Measurements from ENCODE around the gene HOXA9. TPM values are rescaled to one million over a fixed set of nuclear protein-coding genes. Genes with fewer than 3 reads are reported as not detected.
A peak's percentile ranks its signal among the peaks of the same experiment; 100 is the strongest.

Gene HOXA9
- total RNA-seq, 2 experiments from 2014 or later: not detected

GRCh38 chr7:27211764-27212204 is 46.4 kb upstream of the HOXA9 start:
- Histone ChIP-seq H3K9me3 (ENCODE audit: low read length) (no peaks in the 10 kb centered on the region), H2AFZ (ENCODE audit: low read length) (no peak overlapping the region), H4K20me1 (ENCODE audit: insufficient read depth, low read length) (no peaks in the 10 kb centered on the region), H3K9me2 (ENCODE audit: insufficient read depth, low read length) (no peaks in the 10 kb centered on the region), H3K79me2 (ENCODE audit: insufficient read depth, low read depth, low read length) (no peaks in the 10 kb centered on the region), H3K4me3 (ENCODE audit: low read depth, low read length, poor library complexity, severe bottlenecking) (no peak overlapping the region), H3K4me2 (ENCODE audit: low read length) (no peak overlapping the region), H3K4me1 (ENCODE audit: insufficient read depth, low read length, poor library complexity, severe bottlenecking) (no peaks in the 10 kb centered on the region), H3K36me3 (ENCODE audit: insufficient read depth, low read length) (no peaks in the 10 kb centered on the region), H3K27ac (ENCODE audit: low read depth, low read length, poor library complexity, severe bottlenecking) (no peak overlapping the region)
- intact Hi-C loops (cut with micrococcal nuclease; ENCODE audit: unreplicated experiment): no loop called here
- no TSS peak for BruUV-seq (replicated peaks)
- TF ChIP-seq, protein P1, sequence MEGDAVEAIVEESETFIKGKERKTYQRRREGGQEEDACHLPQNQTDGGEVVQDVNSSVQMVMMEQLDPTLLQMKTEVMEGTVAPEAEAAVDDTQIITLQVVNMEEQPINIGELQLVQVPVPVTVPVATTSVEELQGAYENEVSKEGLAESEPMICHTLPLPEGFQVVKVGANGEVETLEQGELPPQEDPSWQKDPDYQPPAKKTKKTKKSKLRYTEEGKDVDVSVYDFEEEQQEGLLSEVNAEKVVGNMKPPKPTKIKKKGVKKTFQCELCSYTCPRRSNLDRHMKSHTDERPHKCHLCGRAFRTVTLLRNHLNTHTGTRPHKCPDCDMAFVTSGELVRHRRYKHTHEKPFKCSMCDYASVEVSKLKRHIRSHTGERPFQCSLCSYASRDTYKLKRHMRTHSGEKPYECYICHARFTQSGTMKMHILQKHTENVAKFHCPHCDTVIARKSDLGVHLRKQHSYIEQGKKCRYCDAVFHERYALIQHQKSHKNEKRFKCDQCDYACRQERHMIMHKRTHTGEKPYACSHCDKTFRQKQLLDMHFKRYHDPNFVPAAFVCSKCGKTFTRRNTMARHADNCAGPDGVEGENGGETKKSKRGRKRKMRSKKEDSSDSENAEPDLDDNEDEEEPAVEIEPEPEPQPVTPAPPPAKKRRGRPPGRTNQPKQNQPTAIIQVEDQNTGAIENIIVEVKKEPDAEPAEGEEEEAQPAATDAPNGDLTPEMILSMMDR (conservative IDR thresholded peaks at IDR 0.05; ENCODE audit: low read length): no peak
- DNase-seq (ENCODE audit: low spot score): no peak
- POLR2A ChIA-PET: no interaction called here
- CTCF ChIA-PET (ENCODE audit: unreplicated experiment): no interaction called here

- intact Hi-C loops (cut with micrococcal nuclease; ENCODE audit: unreplicated experiment): no loop called here
- no peak overlapping the region for H3K4me3 ChIP-seq (ENCODE audit: low read depth, low read length, poor library complexity, severe bottlenecking)
- BruUV-seq (replicated peaks): no TSS peak
- no peak overlapping the region for H3K27ac ChIP-seq (ENCODE audit: low read depth, low read length, poor library complexity, severe bottlenecking)
- DNase-seq (ENCODE audit: low spot score): no peak
- no peaks in the 10 kb centered on the region for H3K9me2 ChIP-seq (ENCODE audit: insufficient read depth, low read length)
- no peak overlapping the region for H2AFZ ChIP-seq (ENCODE audit: low read length)
- ChIA-PET CTCF (ENCODE audit: unreplicated experiment) (no interaction called here), POLR2A (no interaction called here)
- H3K4me1 ChIP-seq (ENCODE audit: insufficient read depth, low read length, poor library complexity, severe bottlenecking): no peaks in the 10 kb centered on the region
- H3K9me3 ChIP-seq (ENCODE audit: low read length): no peaks in the 10 kb centered on the region
- no peaks in the 10 kb centered on the region for H4K20me1 ChIP-seq (ENCODE audit: insufficient read depth, low read length)
- TF ChIP-seq, protein P1 (conservative IDR thresholded peaks at IDR 0.05; ENCODE audit: low read length): no peak
- no peak for TF ChIP-seq EZH2phosphoT487 (IDR thresholded peaks at IDR 0.05; ENCODE audit: borderline replicate concordance, low read depth, low read length)
- H3K36me3 ChIP-seq (ENCODE audit: insufficient read depth, low read length): no peaks in the 10 kb centered on the region
- H3K79me2 ChIP-seq (ENCODE audit: insufficient read depth, low read depth, low read length): no peaks in the 10 kb centered on the region
- H3K4me2 ChIP-seq (ENCODE audit: low read length): no peak overlapping the region
Observed at GRCh38 chr7:27211084-27211446, 45.7 kb upstream of the HOXA9 start.

DNA sequence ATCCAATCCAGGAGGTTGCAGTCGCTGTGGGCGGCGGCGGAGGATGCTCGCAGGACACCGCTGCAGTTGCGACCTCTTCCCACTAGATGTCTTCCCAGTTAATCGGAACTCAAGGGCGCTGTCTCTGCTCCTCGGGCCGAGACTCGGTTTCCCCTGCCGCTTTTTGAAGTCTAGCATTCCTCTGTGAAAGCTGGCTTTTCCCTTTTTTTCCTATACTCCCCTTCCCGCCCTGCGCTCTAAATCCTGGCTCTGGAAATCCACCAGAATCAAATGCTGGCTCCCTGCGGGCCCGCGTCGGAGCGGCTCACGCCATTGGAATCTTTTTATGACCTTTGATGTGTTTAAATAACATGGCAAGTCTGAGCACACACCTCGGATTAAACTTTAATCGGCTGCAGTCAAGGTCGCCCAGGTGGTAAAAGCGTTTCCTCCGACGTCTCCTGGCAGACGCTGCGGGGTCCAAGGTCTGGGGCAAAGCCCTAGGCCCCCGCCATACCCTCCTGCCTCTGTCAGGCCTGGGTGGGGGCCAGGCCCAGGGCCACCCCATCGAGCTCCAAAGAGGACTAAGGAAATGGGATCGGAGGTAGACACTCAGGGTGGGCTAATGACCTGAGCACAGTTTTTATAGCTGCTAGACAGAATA is 45.2 kb upstream of the HOXA9 start:
- no peak overlapping the region for H3K27ac ChIP-seq (ENCODE audit: low read depth, low read length, poor library complexity, severe bottlenecking)
- peak; percentile 31 for DNase-seq (ENCODE audit: low spot score)
- H3K4me1 ChIP-seq (ENCODE audit: insufficient read depth, low read length, poor library complexity, severe bottlenecking): no peaks in the 10 kb centered on the region
- no TSS peak for BruUV-seq (replicated peaks)
- no peak overlapping the region for H3K4me3 ChIP-seq (ENCODE audit: low read depth, low read length, poor library complexity, severe bottlenecking)
- no peaks in the 10 kb centered on the region for H3K79me2 ChIP-seq (ENCODE audit: insufficient read depth, low read depth, low read length)
- CTCF ChIA-PET (ENCODE audit: unreplicated experiment): no interaction called here
- no peak overlapping the region for H2AFZ ChIP-seq (ENCODE audit: low read length)
- no peaks in the 10 kb centered on the region for H3K9me2 ChIP-seq (ENCODE audit: insufficient read depth, low read length)
- POLR2A ChIA-PET: interaction anchor here (0.6 to 1.3 kb wide), 3 partner anchors 12 to 244 kb away, joined by 3 to 6 read pairs (median 3); no protein-coding TSS in a partner anchor
- intact Hi-C loops (cut with micrococcal nuclease; ENCODE audit: unreplicated experiment): no loop called here
- no peak overlapping the region for H3K4me2 ChIP-seq (ENCODE audit: low read length)
- no peaks in the 10 kb centered on the region for H4K20me1 ChIP-seq (ENCODE audit: insufficient read depth, low read length)
- no peaks in the 10 kb centered on the region for H3K9me3 ChIP-seq (ENCODE audit: low read length)
- no peak for TF ChIP-seq EZH2phosphoT487 (IDR thresholded peaks at IDR 0.05; ENCODE audit: borderline replicate concordance, low read depth, low read length)
- TF ChIP-seq, protein P1 (conservative IDR thresholded peaks at IDR 0.05; ENCODE audit: low read length): peak; percentile 71
- no peaks in the 10 kb centered on the region for H3K36me3 ChIP-seq (ENCODE audit: insufficient read depth, low read length)

Measured in OCI-LY7 (cell line).